K562 (cell line): ENCODE data around the gene DKKL1. TPM values are rescaled to one million over a fixed set of nuclear protein-coding genes. Genes with fewer than 3 reads are reported as not detected.

Experiments
- ATAC-seq: fragments of 200-7000 bp; cut with Tn5 transposase; 3 replicates; pipeline ENCODE4 v1.9.1; 2020; ENCODE audit warnings: moderate library complexity
- Bru-seq: library from RNA; stranded (reverse); fragments of 400-500 nt; gene quantifications from one replicate; lab custom pipeline; 2021; lab: Mats Ljungman, UMichigan
- BruChase-seq, 2 experiments: library from RNA; stranded (reverse); fragments of 400-500 nt; gene quantifications; one replicate each; lab custom pipeline; 2021; lab: Mats Ljungman, UMichigan
- BruUV-seq: library from RNA; stranded (reverse); fragments of 400-500 nt; replicated peaks from 2 replicates; lab custom pipeline; 2021; lab: Mats Ljungman, UMichigan
- CTCF ChIA-PET: fragments of 300-600 bp; formaldehyde crosslinking; extraction: SDS; loops from one replicate; lab custom pipeline; 2021; ENCODE audit warnings: low intra/inter-chr PET ratio; lab: Yijun Ruan, JAX
- POLR2A ChIA-PET: fragments of 300-600, 350-650 bp; sonication (Branson Sonifier 250); formaldehyde crosslinking; extraction: SDS; loops from one replicate; lab custom pipeline; 2021; ENCODE audit warnings: antibody characterized with exemption, inconsistent platforms; lab: Yijun Ruan, JAX
- DNase-seq, 4 experiments: peaks; one replicate each; pipeline versions ENCODE4 v3.0.0 to v3.0.0-alpha.2; 2011 to 2018; ENCODE audit warnings: low spot score in 3 of 4, mixed read lengths in 3 of 4; ENCODE audit errors: extremely low read depth in 1 of 4
- FAIRE-seq: peaks from 2 replicates; lab custom pipeline; 2011; peaks lifted over from hg19 to GRCh38; lab: Jason Lieb, UNC
- H2AFZ ChIP-seq: 2 replicates; pipeline ENCODE4 v1.6.0; 2011; ENCODE audit warnings: low read depth, low read length, control low read depth, inconsistent platforms
- H3K27ac ChIP-seq: fragments of 200-600 bp; 3 replicates; pipeline ENCODE4 v1.8.0; 2011; ENCODE audit warnings: low read depth, mild to moderate bottlenecking, control low read depth, inconsistent platforms, low read length, moderate library complexity, mixed read lengths; ENCODE audit errors: extremely low read depth
- H3K27me3 ChIP-seq, 2 experiments: fragments of 300-600 bp in 1 of 2; 2 replicates in 1 of 2; 3 replicates in 1 of 2; pipeline versions ENCODE4 v1.6.0 to v1.8.0; 2011; ENCODE audit warnings: inconsistent platforms in 2 of 2, low read length in 2 of 2, mild to moderate bottlenecking in 1 of 2, mixed read lengths in 1 of 2, moderate library complexity in 1 of 2; ENCODE audit not compliant: control insufficient read depth in 2 of 2, insufficient read depth in 2 of 2
- H3K36me3 ChIP-seq: fragments of 300-600 bp; 3 replicates; pipeline ENCODE4 v1.8.0; 2011; ENCODE audit warnings: mild to moderate bottlenecking, low read length, inconsistent platforms; ENCODE audit not compliant: control insufficient read depth, insufficient read depth
- H3K4me1 ChIP-seq, 2 experiments: fragments of 200-600 bp in 1 of 2; replicated peaks in 1 of 2; 2 replicates in 1 of 2; 3 replicates in 1 of 2; pipeline versions ENCODE4 v1.5.1 to v1.8.0; 2011; ENCODE audit warnings: inconsistent platforms in 2 of 2, low read length in 2 of 2, mild to moderate bottlenecking in 1 of 2, mixed read lengths in 1 of 2, moderate library complexity in 1 of 2; ENCODE audit not compliant: control insufficient read depth in 2 of 2, insufficient read depth in 2 of 2
- H3K4me2 ChIP-seq: 2 replicates; pipeline ENCODE4 v1.6.1; 2011; ENCODE audit warnings: low read length, control low read depth, inconsistent platforms, mixed read lengths; ENCODE audit not compliant: insufficient read depth
- H3K4me3 ChIP-seq: fragments of 200-600 bp; sonication (generic), shearing (Covaris generic); 2 replicates; pipeline ENCODE4 v1.5.1; 2016; ENCODE audit warnings: control low read depth, inconsistent platforms
- H3K79me2 ChIP-seq: fragments of 200-600 bp; 3 replicates; pipeline ENCODE4 v1.8.0; 2011; ENCODE audit warnings: low read length, inconsistent platforms; ENCODE audit not compliant: control insufficient read depth, insufficient read depth
- H3K9ac ChIP-seq, 2 experiments: 2 replicates each; pipeline versions ENCODE4 v1.6.0 to v1.6.1; 2011; ENCODE audit warnings: low read depth in 2 of 2, low read length in 2 of 2, control low read depth in 1 of 2, inconsistent platforms in 1 of 2, mild to moderate bottlenecking in 1 of 2, mixed read lengths in 1 of 2; ENCODE audit not compliant: insufficient read depth in 1 of 2
- H3K9me1 ChIP-seq: one replicate; pipeline ENCODE4 v1.6.0; 2011; ENCODE audit warnings: inconsistent platforms, mild to moderate bottlenecking, low read length, moderate library complexity; ENCODE audit not compliant: control insufficient read depth, insufficient read depth
- H3K9me3 ChIP-seq: replicated peaks from 2 replicates; pipeline ENCODE4 v1.5.1; 2011; ENCODE audit warnings: low read depth, low read length, inconsistent platforms; ENCODE audit not compliant: control insufficient read depth, insufficient read depth
- H4K20me1 ChIP-seq: replicated peaks from 2 replicates; pipeline ENCODE4 v1.6.1; 2011; ENCODE audit warnings: low read length, inconsistent platforms, mixed read lengths; ENCODE audit not compliant: control insufficient read depth, insufficient read depth
- ATF7 ChIP-seq: fragments of 450-650 bp; IDR thresholded peaks from 2 replicates; pipeline ENCODE4 v1.7.1; 2014; ENCODE audit warnings: mild to moderate bottlenecking, moderate library complexity
- ETV1 ChIP-seq: fragments of 450-650 bp; conservative IDR thresholded peaks from 2 replicates; pipeline ENCODE4 v1.6.1; 2016; ENCODE audit warnings: missing genetic modification characterization, control low read depth, low read depth, missing compliant biosample characterization
- GTF2F1 ChIP-seq: IDR thresholded peaks from 2 replicates; pipeline ENCODE4 v1.6.1; 2011; ENCODE audit warnings: low read depth, low read length, improper control_type of control experiment
- NFIC ChIP-seq: fragments of 450-650 bp; IDR thresholded peaks from 2 replicates; pipeline ENCODE4 v1.6.1; 2017; ENCODE audit warnings: mild to moderate bottlenecking, inconsistent platforms
- POLR2AphosphoS2 ChIP-seq: IDR thresholded peaks from 2 replicates; pipeline ENCODE4 v1.6.1; 2012; ENCODE audit warnings: low read length, improper control_type of control experiment
- RB1 ChIP-seq: fragments of 450-650 bp; IDR thresholded peaks from 2 replicates; pipeline ENCODE4 v1.6.1; 2017; ENCODE audit warnings: low read depth, mild to moderate bottlenecking
- RBM34 ChIP-seq: fragments of 200-400 bp; formaldehyde crosslinking; IDR thresholded peaks from 2 replicates; pipeline ENCODE4 v1.6.1; 2018; ENCODE audit warnings: low read length, borderline replicate concordance; ENCODE audit not compliant: insufficient read depth
- SUPT5H ChIP-seq: fragments of 450-650 bp; IDR thresholded peaks from 2 replicates; pipeline ENCODE4 v1.6.1; 2016
- ZNF316 ChIP-seq: fragments of 450-650 bp; IDR thresholded peaks from 2 replicates; pipeline ENCODE4 v1.6.1; 2016
- ZNF324 ChIP-seq: fragments of 250-450 bp; sonication (Bioruptor Pico); IDR thresholded peaks from 2 replicates; pipeline ENCODE4 v1.4.0; 2020; ENCODE audit warnings: mild to moderate bottlenecking
- ZNF384 ChIP-seq: IDR thresholded peaks from 2 replicates; pipeline ENCODE4 v1.6.1; 2012; ENCODE audit warnings: low read depth, low read length, improper control_type of control experiment
- ZNF408 ChIP-seq: fragments of 250-450 bp; sonication (Bioruptor Pico); IDR thresholded peaks from 2 replicates; pipeline ENCODE4 v1.4.0; 2020; ENCODE audit warnings: low read depth, mild to moderate bottlenecking, moderate library complexity
- WGBS: fragments of 100-300 bp; shearing (Covaris generic); methylation state at CpG from one replicate; pipeline ENCODE4 v1.1.6; 2016; ENCODE audit warnings: low coverage, mixed read lengths; ENCODE audit not compliant: insufficient coverage; ENCODE audit errors: missing lambda C conversion rate; 5-methylcytosine and 5-hydroxymethylcytosine counted together
- in situ Hi-C: fragments of 300-500 bp; cut with MboI; formaldehyde crosslinking; loops from 4 replicates; pipeline ENCODE4 v1.15.0; 2018; ENCODE audit warnings: inconsistent platforms, mixed read lengths
- intact Hi-C: fragments of 100-400 bp; cut with micrococcal nuclease; formaldehyde crosslinking; loops from 2 replicates; pipeline ENCODE4 v1.14.2; 2022
- long read RNA-seq, 3 experiments: library from polyadenylated mRNA in 2 of 3; library from RNA in 1 of 3; unstranded in 2 of 3; stranded (forward) in 1 of 3; transcript quantifications; one replicate each; pipeline ENCODE4 v2.0.0, GENCODE V29; 2019 to 2022
- polyA minus RNA-seq, 3 experiments: library from RNA; depleted of rRNA, polyadenylated mRNA; stranded (reverse); fragments of >200 nt; gene quantifications; 2 replicates each; pipeline ENCODE4 v1.2.3, GENCODE V29; 2011
- polyA plus RNA-seq, 8 experiments: library from polyadenylated mRNA; depleted of rRNA in 4 of 8; stranded (reverse) in 5 of 8; unstranded in 3 of 8; fragments of >200 nt; fragmentation: Nextera tagmentation in 2 of 8; fragmentation: Illumina TruSeq in 1 of 8; extraction: Ambion mirVana in 2 of 8; extraction: Trizol in 1 of 8; gene quantifications; 2 replicates each; pipeline versions ENCODE4 v1.2.1 to v1.2.3, GENCODE V29; 2011 to 2014; ENCODE audit warnings: inconsistent platforms in 1 of 8, missing spikeins in 1 of 8
- total RNA-seq, 7 experiments: library from RNA; depleted of rRNA in 6 of 7; stranded (reverse); fragments of >200 nt in 6 of 7; fragmentation: Illumina TruSeq in 2 of 7; extraction: Trizol in 2 of 7; gene quantifications; 2 replicates each; pipeline versions ENCODE4 v1.2.1 to v1.2.3, GENCODE V29; 2011 to 2021; ENCODE audit warnings: low replicate concordance in 1 of 7
- TF ChIP-seq, protein P1 (sequence below): conservative IDR thresholded peaks from 2 replicates; pipeline ENCODE4 v1.6.1; 2011; ENCODE audit warnings: low read depth, mild to moderate bottlenecking, low read length; ENCODE audit not compliant: control insufficient read depth
- TF ChIP-seq, protein P2 (sequence below): fragments of 250-450 bp; sonication (Bioruptor Pico); IDR thresholded peaks from 2 replicates; pipeline ENCODE4 v1.8.0; 2021; ENCODE audit warnings: mild to moderate bottlenecking, moderate library complexity

Gene DKKL1
- total RNA-seq (2011; cell fraction: chromatin; rRNA removed; ENCODE audit: low replicate concordance), result 1.1 and 1.3 TPM in 2 replicates
- 1.3 and 1.7 TPM in 2 replicates for total RNA-seq (2011; cell fraction: nucleolus; rRNA removed)
- total RNA-seq (2011; cell fraction: nucleoplasm; rRNA removed), result 1.3 and 2.3 TPM in 2 replicates
- 1.4 and 1.7 TPM in 2 replicates for total RNA-seq (2014; rRNA removed)
- 0.44 and 0.61 TPM in 2 replicates for total RNA-seq (2014; rRNA removed; fragmentation: Illumina TruSeq; extraction: Trizol)
- total RNA-seq (2015; rRNA removed; fragmentation: Illumina TruSeq; extraction: Trizol), result 0.62 and 0.90 TPM in 2 replicates
- 0.69 and 1.3 TPM in 2 replicates for total RNA-seq (2021)
- 1.4 and 1.5 TPM in 2 replicates for polyA plus RNA-seq (2011; rRNA removed)
- polyA plus RNA-seq (2011; cell fraction: cytosol; rRNA removed), result 1.0 and 1.1 TPM in 2 replicates
- polyA plus RNA-seq (2011; cell fraction: nucleus; rRNA removed), result 1.4 TPM in 2 replicates
- 0.56 and 1.2 TPM in 2 replicates for polyA plus RNA-seq (2012)
- polyA plus RNA-seq (2014; fragmentation: Illumina TruSeq; extraction: Trizol), result 0.30 and 0.52 TPM in 2 replicates
- under 1 TPM; 0.15 to 0.34 TPM for polyA plus RNA-seq (2014; fragmentation: Nextera tagmentation; extraction: Ambion mirVana)
- polyA plus RNA-seq (2014; rRNA removed), result 0.44 and 0.96 TPM in 2 replicates
- 0.66 and 0.70 TPM in 2 replicates for polyA minus RNA-seq (2011; rRNA and poly(A)+ RNA removed)
- polyA minus RNA-seq (2011; cell fraction: cytosol; rRNA and poly(A)+ RNA removed), result 1.9 TPM in 1 of 2 replicates, not detected in the other
- not detected in 2 replicates for polyA minus RNA-seq (2011; cell fraction: nucleus; rRNA and poly(A)+ RNA removed)
- percentile 40 among the genes with signal in this experiment for Bru-seq, nascent RNA
- percentile 35 among the genes with signal in this experiment for BruChase-seq, experiment 1, labeled RNA remaining after a 2-hour chase
- percentile 37 among the genes with signal in this experiment for BruChase-seq, experiment 2, labeled RNA remaining after a 6-hour chase
- long read RNA-seq, experiment 1, partial matches to known transcripts, result 1 of 3 reads
- long read RNA-seq, experiment 1, other reads (novel, unspliced or antisense), result 2 of 3 reads
- long read RNA-seq, experiment 2, partial matches to known transcripts, result 0 of 2 reads
- long read RNA-seq, experiment 2, other reads (novel, unspliced or antisense), result 2 of 2 reads
- long read RNA-seq, experiment 3, result 0 reads

DNA sequence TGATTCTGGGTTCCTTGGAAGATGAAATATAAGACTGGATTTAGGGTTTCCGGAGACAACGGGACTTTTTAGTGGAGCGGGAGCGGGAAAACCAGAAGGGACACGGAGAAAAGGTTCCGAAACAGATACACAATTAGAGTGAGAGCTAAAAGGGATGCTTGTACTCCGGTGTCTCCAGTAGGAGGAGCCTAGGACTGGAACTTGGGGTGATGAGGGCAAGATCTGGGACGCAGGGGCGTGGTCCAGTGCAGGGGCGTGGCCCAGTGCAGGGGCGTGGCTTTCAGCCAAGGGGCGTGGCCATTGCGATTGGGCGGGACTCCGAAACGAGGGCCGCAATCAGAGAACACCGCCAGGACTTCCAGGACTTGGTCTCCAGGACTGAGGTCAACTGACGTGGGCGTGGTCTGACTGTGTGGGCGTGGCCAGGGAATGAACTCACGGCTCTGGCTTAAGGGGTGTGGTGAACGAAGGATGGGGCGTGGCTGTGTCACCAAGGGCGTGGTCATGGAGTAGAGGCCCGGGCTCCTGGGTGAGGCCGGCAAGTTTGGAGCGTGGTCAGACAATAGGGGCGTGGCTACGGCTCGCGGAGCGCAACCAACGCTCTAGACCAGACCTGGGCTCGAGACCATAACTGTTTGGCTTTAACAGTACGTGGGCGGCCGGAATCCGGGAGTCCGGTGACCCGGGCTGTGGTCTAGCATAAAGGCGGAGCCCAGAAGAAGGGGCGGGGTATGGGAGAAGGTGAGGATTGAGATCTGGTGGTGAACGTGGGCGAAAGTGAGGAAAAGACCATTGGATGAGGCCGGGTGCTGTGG lies at the start of gene DKKL1:
DKKL1 (plus strand) TSS at position 610 of the 815 bp plus-strand sequence; CDS start at position 732, 122 bp downstream.
- POLR2A ChIA-PET, result interaction anchor here (0.6 to 1.3 kb wide), 10 partner anchors 10 to 717 kb away, joined by 3 to 5 read pairs (median 3); partner anchors contain the start of genes ALDH16A1 and PIH1D1
- peaks cover 14 to 52% of the 10 kb centered on the region in 2 experiments for H3K4me1 ChIP-seq
- H3K4me3 ChIP-seq, result peak within 1 kb of the TSS; percentile 59
- H3K4me2 ChIP-seq, result peak within 1 kb of the TSS; percentile 76
- ATAC-seq, result peak; percentile 94
- no peaks in the 10 kb centered on the region for H4K20me1 ChIP-seq
- peak within 1 kb of the TSS; percentile 77 for H3K27ac ChIP-seq
- no peaks in the 10 kb centered on the region for H3K27me3 ChIP-seq
- intact Hi-C loops, result no loop called here
- H2AFZ ChIP-seq, result peak within 1 kb of the TSS; percentile 83
- peak; percentile 95 to 99 (median 96) for DNase-seq
- peaks cover 6% of the 10 kb centered on the region; the same call in 1 of the 3 replicates for H3K36me3 ChIP-seq
- H3K9me3 ChIP-seq, result no peaks in the 10 kb centered on the region
- no TSS peak for BruUV-seq
- no peaks in the 10 kb centered on the region for H3K9me1 ChIP-seq
- peak within 1 kb of the TSS; percentile 74 to 88 for H3K9ac ChIP-seq
- CTCF ChIA-PET, result interaction anchor here (0.6 to 0.7 kb wide), 3 partner anchors 57 to 80 kb away, joined by 3 to 4 read pairs (median 4); no protein-coding TSS in a partner anchor
- in situ Hi-C loops, result no loop called here
- peaks cover 7% of the 10 kb centered on the region; the same call in 1 of the 3 replicates for H3K79me2 ChIP-seq
- WGBS, result under 1% methylated on average over 44 of the region's 46 CpGs
- peak; percentile 100 for FAIRE-seq
- TF ChIP-seq ZNF408 (CRISPR knock-in tag), result no peak
- no peak for TF ChIP-seq ZNF316
- TF ChIP-seq, protein P1, sequence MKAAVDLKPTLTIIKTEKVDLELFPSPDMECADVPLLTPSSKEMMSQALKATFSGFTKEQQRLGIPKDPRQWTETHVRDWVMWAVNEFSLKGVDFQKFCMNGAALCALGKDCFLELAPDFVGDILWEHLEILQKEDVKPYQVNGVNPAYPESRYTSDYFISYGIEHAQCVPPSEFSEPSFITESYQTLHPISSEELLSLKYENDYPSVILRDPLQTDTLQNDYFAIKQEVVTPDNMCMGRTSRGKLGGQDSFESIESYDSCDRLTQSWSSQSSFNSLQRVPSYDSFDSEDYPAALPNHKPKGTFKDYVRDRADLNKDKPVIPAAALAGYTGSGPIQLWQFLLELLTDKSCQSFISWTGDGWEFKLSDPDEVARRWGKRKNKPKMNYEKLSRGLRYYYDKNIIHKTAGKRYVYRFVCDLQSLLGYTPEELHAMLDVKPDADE, result no peak
- peak; percentile 93 for TF ChIP-seq ATF7
- TF ChIP-seq POLR2AphosphoS2, result no peak
- no peak for TF ChIP-seq ZNF324
- TF ChIP-seq GTF2F1, result peak; percentile 33; the same call in 1 of the 2 replicates
- TF ChIP-seq, protein P2, sequence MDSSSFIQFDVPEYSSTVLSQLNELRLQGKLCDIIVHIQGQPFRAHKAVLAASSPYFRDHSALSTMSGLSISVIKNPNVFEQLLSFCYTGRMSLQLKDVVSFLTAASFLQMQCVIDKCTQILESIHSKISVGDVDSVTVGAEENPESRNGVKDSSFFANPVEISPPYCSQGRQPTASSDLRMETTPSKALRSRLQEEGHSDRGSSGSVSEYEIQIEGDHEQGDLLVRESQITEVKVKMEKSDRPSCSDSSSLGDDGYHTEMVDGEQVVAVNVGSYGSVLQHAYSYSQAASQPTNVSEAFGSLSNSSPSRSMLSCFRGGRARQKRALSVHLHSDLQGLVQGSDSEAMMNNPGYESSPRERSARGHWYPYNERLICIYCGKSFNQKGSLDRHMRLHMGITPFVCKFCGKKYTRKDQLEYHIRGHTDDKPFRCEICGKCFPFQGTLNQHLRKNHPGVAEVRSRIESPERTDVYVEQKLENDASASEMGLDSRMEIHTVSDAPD (CRISPR knock-in tag), result no peak
- TF ChIP-seq ZNF384, result no peak
- no peak for TF ChIP-seq RB1
- 0 out of 2 replicates have a peak, but pooled peaks have one; percentile 20 for TF ChIP-seq NFIC
- TF ChIP-seq SUPT5H, result peak; percentile 46
- no peak for TF ChIP-seq RBM34
- TF ChIP-seq ETV1 (tag), result no peak
